HepG2 (cell line): ENCODE results near the gene ARFGAP3. TPM values are rescaled to one million over a fixed set of nuclear protein-coding genes. Genes with fewer than 3 reads are reported as not detected.
A peak's percentile ranks its signal among the peaks of the same experiment; 100 is the strongest.

Source experiments
- BORCS8-MEF2B ChIP-seq: sonication (generic); formaldehyde crosslinking; IDR thresholded peaks from 2 replicates; pipeline ENCODE4 v1.8.0; 2022; ENCODE audit warnings: mild to moderate bottlenecking, missing genetic modification reagents
- FOXA1 ChIP-seq, 2 experiments: fragments of 450-650 bp in 1 of 2; sonication (generic) in 1 of 2; formaldehyde crosslinking in 1 of 2; IDR thresholded peaks; 2 replicates each; pipeline versions ENCODE4 v1.4.0 to v1.6.1; 2016 to 2020; ENCODE audit warnings: missing genetic modification reagents in 1 of 2
- FOXO1 ChIP-seq: sonication (generic); formaldehyde crosslinking; IDR thresholded peaks from 2 replicates; pipeline ENCODE4 v1.4.0; 2020; ENCODE audit warnings: missing genetic modification reagents
- HMGXB3 ChIP-seq: sonication (generic); formaldehyde crosslinking; IDR thresholded peaks from 2 replicates; pipeline ENCODE4 v1.4.0; 2020; ENCODE audit warnings: missing genetic modification reagents, borderline replicate concordance
- JDP2 ChIP-seq: sonication (generic); formaldehyde crosslinking; IDR thresholded peaks from 2 replicates; pipeline ENCODE4 v1.8.1; 2022; ENCODE audit warnings: missing genetic modification reagents, borderline replicate concordance
- KMT2B ChIP-seq: IDR thresholded peaks from 2 replicates; pipeline ENCODE4 v1.6.1; 2016; ENCODE audit warnings: missing genetic modification reagents, missing compliant biosample characterization
- NFE2 ChIP-seq: sonication (generic); formaldehyde crosslinking; IDR thresholded peaks from 2 replicates; pipeline ENCODE4 v1.4.0; 2020; ENCODE audit warnings: missing genetic modification reagents
- RNF219 ChIP-seq: sonication (generic); formaldehyde crosslinking; IDR thresholded peaks from 2 replicates; pipeline ENCODE4 v1.5.0; 2020; ENCODE audit warnings: mild to moderate bottlenecking, missing genetic modification reagents
- SKIL ChIP-seq: sonication (generic); formaldehyde crosslinking; IDR thresholded peaks from 2 replicates; pipeline ENCODE4 v1.8.0; 2022; ENCODE audit warnings: missing genetic modification reagents, mild to moderate bottlenecking, moderate library complexity, borderline replicate concordance
- SNAPC4 ChIP-seq: sonication (generic); formaldehyde crosslinking; IDR thresholded peaks from 2 replicates; pipeline ENCODE4 v1.4.0; 2020; ENCODE audit warnings: mild to moderate bottlenecking, missing genetic modification reagents
- ZFYVE20 ChIP-seq: sonication (generic); formaldehyde crosslinking; IDR thresholded peaks from 2 replicates; pipeline ENCODE4 v1.8.0; 2023; ENCODE audit warnings: low read depth, mild to moderate bottlenecking, moderate library complexity, missing genetic modification reagents, borderline replicate concordance
- ZNF138 ChIP-seq: sonication (generic); formaldehyde crosslinking; IDR thresholded peaks from 2 replicates; pipeline ENCODE4 v1.5.0; 2020; ENCODE audit warnings: mild to moderate bottlenecking, low read depth, missing genetic modification reagents
- ZNF75D ChIP-seq: sonication (generic); formaldehyde crosslinking; IDR thresholded peaks from 2 replicates; pipeline ENCODE4 v1.8.1; 2023; ENCODE audit warnings: missing genetic modification reagents, mild to moderate bottlenecking, borderline replicate concordance
- polyA plus RNA-seq, 8 experiments: library from polyadenylated mRNA; depleted of rRNA in 3 of 8; stranded (reverse) in 7 of 8; unstranded in 1 of 8; fragments of >200 nt; fragmentation: Illumina TruSeq in 4 of 8; extraction: Trizol in 4 of 8; gene quantifications; 2 replicates each; pipeline versions ENCODE4 v1.2.1 to v1.2.3, GENCODE V29; 2011 to 2016; ENCODE audit warnings: low read depth in 4 of 8, missing spikeins in 1 of 8, mixed read lengths in 1 of 8; ENCODE audit not compliant: insufficient read depth in 1 of 8
- total RNA-seq, 5 experiments: library from RNA; depleted of rRNA; stranded (reverse); fragments of >200 nt; fragmentation: Illumina TruSeq; extraction: Trizol; gene quantifications; 2 replicates each; pipeline ENCODE4 v1.2.3, GENCODE V29; 2016; ENCODE audit warnings: low read depth in 1 of 5

ARFGAP3 gene
- total and polyA plus RNA-seq, 2 of the 13 experiments (the other 11 are each of a cell fraction or from before 2014, with no cell fraction given): 41.7 to 61.6 TPM

GRCh38 chr22:42805016-42805997 lies 51.8 kb downstream of the ARFGAP3 start (continued):
- no peak for TF ChIP-seq ZNF138
- TF ChIP-seq KMT2B (CRISPR knock-in tag): no peak
- TF ChIP-seq SNAPC4 (CRISPR knock-in tag): no peak
- TF ChIP-seq ZNF75D (CRISPR knock-in tag): no peak
- TF ChIP-seq BORCS8-MEF2B (CRISPR knock-in tag): no peak
- no peak for TF ChIP-seq ZFYVE20 (CRISPR knock-in tag)
- no peak for TF ChIP-seq RNF219 (CRISPR knock-in tag)
- TF ChIP-seq FOXO1 (CRISPR knock-in tag): no peak; the same call in 1 of the 2 replicates
- no peak for TF ChIP-seq NFE2 (CRISPR knock-in tag)
- TF ChIP-seq FOXA1 (IDR thresholded peaks at IDR 0.05): peak; percentile 35; the same call in 1 of the 2 replicates
- peak; percentile 77 for TF ChIP-seq FOXA1 (CRISPR knock-in tag; IDR thresholded peaks at IDR 0.05)
- TF ChIP-seq SKIL: peak; percentile 57
- no peak for TF ChIP-seq HMGXB3 (CRISPR knock-in tag)
- TF ChIP-seq JDP2 (CRISPR knock-in tag): no peak
